Epithelial cell of esophagus (primary cell): ENCODE data around the gene RUNX2.

Source experiments
- DNase-seq: peaks from one replicate; pipeline ENCODE4 v3.0.0; 2010; ENCODE audit warnings: low read depth
- H3K4me3 ChIP-seq: 2 replicates; pipeline ENCODE4 v1.5.1; 2011; ENCODE audit warnings: mild to moderate bottlenecking, low read length, control low read depth
- TF ChIP-seq, protein P1 (sequence below): IDR thresholded peaks from 2 replicates; pipeline ENCODE4 v1.5.1; 2011; ENCODE audit warnings: low read depth, mild to moderate bottlenecking, low read length, control low read depth, inconsistent platforms; ENCODE audit not compliant: insufficient read depth; ENCODE audit errors: missing control alignments

The RUNX2 gene

DNA sequence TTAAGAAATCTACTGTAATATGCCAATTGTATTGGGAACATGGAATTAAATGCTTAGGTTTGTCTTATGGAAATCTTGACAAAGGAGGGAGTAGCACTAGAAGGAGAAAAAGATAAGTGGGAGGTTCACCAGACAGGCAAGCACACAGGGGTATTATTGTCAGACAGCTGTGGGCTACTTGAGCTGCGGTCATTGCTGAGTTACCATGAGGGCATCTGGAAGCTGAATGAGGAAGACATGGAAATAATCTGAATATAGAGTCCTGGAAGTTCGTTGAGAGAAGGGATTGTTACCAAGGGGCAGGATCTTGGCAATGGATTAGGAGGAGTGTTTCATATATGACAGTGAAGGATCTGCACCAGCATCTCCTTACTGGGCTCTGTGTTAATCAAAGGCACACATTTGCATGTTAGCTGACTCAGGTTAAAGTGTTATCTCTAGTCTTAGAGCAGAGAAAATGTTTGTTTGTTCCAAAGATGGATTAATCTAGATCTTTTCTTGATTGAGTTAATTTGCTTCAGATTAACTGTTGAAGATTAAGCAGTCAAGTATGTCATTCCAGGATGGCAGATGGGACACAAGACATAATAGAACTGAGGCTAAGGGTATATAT is 102.6 kb downstream of the RUNX2 start:
- H3K4me3 ChIP-seq, result no peak overlapping the region
- TF ChIP-seq, protein P1, sequence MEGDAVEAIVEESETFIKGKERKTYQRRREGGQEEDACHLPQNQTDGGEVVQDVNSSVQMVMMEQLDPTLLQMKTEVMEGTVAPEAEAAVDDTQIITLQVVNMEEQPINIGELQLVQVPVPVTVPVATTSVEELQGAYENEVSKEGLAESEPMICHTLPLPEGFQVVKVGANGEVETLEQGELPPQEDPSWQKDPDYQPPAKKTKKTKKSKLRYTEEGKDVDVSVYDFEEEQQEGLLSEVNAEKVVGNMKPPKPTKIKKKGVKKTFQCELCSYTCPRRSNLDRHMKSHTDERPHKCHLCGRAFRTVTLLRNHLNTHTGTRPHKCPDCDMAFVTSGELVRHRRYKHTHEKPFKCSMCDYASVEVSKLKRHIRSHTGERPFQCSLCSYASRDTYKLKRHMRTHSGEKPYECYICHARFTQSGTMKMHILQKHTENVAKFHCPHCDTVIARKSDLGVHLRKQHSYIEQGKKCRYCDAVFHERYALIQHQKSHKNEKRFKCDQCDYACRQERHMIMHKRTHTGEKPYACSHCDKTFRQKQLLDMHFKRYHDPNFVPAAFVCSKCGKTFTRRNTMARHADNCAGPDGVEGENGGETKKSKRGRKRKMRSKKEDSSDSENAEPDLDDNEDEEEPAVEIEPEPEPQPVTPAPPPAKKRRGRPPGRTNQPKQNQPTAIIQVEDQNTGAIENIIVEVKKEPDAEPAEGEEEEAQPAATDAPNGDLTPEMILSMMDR, result no peak
- no peak for DNase-seq

DNA sequence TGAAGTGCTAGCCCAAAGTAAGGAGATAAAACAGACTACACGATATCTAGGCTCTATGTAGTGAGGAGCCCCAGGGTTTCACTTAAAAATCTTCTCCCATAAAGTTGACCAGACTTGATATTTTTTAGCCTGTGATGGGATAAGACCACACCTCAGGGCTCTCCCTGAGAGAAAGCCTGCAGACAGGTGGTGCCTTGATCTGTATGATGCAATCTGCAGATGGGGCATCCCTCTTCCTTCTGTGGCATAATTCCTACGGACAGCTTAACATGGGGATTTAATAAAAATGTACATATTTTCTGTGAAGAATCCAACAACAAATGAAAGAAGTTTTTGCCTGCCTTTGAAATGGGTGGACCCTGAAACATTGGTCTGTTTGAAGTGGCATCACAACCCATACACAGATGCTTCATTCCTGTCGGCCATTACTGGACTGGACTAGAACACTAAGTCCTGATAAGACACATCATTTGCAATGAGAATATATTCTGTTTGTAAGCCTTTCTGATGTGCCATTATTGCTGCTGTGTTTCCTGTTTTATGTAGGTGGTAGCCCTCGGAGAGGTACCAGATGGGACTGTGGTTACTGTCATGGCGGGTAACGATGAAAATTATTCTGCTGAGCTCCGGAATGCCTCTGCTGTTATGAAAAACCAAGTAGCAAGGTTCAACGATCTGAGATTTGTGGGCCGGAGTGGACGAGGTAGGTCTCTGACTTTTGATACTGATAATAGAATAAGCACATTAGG is 103.4 kb downstream of the RUNX2 start:
- no peak for DNase-seq
- H3K4me3 ChIP-seq, result no peak overlapping the region
- TF ChIP-seq, protein P1, result no peak

DNA sequence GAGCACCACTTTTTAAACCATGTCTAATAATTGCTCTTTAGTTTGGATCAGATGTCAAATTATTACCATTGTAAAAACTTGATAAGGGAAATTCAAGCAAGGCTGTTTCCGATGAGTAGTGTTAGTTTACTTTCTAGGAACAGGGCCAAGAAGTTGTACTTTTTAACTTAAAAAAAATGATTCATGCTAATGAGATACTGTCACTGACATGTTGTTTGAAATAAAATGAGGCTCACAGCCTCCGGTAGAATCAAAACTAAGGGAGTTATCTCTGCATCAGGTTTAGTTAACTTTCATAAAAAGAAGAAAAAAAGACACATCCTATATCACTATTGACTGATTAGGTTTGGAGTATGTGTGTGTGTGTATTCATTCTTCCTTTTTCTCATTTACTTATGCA is 104.8 kb downstream of the RUNX2 start:
- TF ChIP-seq, protein P1, result no peak
- no peak overlapping the region for H3K4me3 ChIP-seq
- peak; percentile 57 for DNase-seq

DNA sequence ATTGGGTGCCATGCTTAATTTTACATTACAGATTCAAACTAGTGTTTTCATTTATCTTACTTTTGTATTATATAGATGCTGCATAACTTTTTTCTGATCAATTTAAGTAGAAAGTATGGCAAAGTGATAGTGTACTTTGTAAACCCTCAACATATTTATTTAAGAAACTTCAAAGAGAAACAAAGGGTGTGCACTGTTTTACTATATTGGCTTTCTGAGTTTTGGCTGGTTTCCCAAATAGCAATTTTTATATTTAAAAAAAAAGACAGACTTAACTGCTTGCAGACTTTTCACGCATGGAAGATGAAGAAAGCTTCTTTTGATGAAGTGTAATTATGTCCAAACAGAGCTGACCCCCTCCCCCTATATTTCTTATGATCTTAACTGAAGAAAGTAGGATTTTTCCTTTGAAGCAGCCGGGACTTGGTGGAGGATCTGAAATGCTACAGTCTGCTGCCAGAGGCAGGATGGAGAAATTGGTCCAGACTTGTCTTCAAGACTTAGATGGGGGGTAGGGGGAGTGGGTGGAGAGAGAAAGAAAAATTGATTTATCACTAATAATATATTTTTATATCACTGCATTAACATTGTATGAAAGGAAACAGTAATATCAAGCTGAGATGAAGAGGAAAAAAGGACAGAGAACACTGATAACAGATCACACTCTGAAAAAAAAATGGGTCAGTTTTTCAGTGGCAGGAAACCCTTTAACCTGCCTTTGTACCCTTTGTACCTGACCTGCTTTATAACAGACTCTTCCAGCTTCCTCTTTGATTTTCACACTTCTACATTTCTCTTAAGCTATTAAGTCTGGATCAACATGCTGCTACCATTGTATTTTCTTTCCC is 105.6 kb downstream of the RUNX2 start:
- DNase-seq, result no peak
- TF ChIP-seq, protein P1, result no peak
- no peak overlapping the region for H3K4me3 ChIP-seq

DNA sequence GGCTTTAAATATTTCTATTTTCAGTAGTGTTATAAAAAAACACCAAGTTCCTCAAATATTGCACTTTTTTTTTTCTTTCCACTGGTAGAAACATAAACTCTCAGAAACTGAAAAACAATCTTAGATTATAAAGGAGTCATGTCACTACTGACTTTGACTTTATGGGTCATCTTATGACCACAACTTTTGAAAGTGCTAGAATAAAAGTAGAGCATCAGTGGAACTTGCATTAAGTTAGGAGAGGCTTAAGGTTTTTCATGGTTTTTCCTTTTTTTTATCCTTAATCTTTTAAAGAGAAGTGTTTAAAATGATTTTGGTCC is 106.2 kb downstream of the RUNX2 start:
- no peak overlapping the region for H3K4me3 ChIP-seq
- TF ChIP-seq, protein P1, result no peak
- DNase-seq, result no peak

DNA sequence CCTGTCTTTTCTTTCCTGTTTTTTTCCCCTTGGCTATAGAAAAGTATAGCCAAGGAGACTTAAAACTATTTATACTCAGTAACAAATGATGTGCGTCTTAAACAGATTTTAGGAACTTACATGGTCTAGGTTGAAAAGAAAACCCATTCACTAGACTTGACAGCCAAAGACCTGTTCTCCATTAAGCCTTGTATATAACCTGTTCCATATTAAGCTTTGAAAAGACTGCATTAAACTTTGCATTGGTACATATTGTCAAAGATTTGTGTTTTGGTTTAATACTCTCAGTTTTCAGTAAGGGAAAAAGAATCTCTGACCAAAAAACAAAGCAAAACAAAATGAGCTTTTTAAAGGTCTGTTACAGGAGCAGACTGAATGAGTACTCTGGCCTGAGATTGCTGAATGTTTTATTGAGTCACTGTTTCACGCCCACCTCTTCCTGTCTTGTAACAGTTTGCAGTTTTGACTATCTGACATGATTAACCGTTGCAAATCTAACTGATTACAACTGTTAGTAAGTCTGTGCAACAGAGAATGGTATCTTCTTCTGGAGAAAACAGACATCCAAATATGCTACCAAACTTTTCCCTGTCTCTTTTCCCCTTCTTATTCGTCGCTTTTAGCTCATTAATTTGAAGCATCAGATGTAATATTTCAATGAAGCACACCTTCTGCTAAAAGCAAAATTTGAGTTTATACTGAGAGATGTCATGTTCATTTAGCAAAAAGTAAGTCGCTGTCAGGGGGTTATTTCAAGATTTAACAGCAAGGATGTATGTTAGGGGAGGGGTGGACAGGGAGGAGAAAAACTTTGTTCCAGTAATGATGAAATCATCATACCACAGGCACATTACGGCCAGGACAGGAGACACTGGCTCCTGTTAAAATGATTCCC is 108.7 kb downstream of the RUNX2 start:
- peak; percentile 88 for DNase-seq
- TF ChIP-seq, protein P1, result no peak
- no peak overlapping the region for H3K4me3 ChIP-seq
